Activated naive CD4-positive, alpha-beta T cell treated with anti-CD3 and anti-CD28 coated beads, Interleukin-2, amount 50 U/mL, for 72 hours (primary cell): ENCODE data around the gene SCNN1G. TPM values are rescaled to one million over a fixed set of nuclear protein-coding genes. Genes with fewer than 3 reads are reported as not detected.

Experiments
- ATAC-seq, 2 donors: fragments of 150-1000 bp; cut with Tn5 transposase; 2 replicates each; pipeline ENCODE4 v1.10.0; 2021; ENCODE audit warnings: mild to moderate bottlenecking in 2 of 2, moderate library complexity in 2 of 2
- DNase-seq, 2 donors: peaks; one replicate each; pipeline ENCODE4 v3.0.0; 2021 to 2022; ENCODE audit warnings: low spot score in 2 of 2
- H3K27ac Mint-ChIP-seq, 2 donors: one replicate each; pipeline ENCODE4 v1.8.0; 2022; ENCODE audit warnings: mild to moderate bottlenecking in 2 of 2, mixed read lengths in 2 of 2
- H3K36me3 Mint-ChIP-seq, 2 donors: one replicate each; pipeline ENCODE4 v1.8.0; 2022; ENCODE audit warnings: mixed read lengths in 2 of 2
- H3K9me3 Mint-ChIP-seq, 2 donors: one replicate each; pipeline ENCODE4 v1.8.0; 2022; ENCODE audit warnings: mixed read lengths in 2 of 2
- total RNA-seq, 2 donors: library from RNA; stranded (reverse); gene quantifications; one replicate each; pipeline ENCODE4 v1.2.3, GENCODE V29; 2022

The SCNN1G gene
- total RNA-seq, 2 donors from 2014 or later: not detected

DNA sequence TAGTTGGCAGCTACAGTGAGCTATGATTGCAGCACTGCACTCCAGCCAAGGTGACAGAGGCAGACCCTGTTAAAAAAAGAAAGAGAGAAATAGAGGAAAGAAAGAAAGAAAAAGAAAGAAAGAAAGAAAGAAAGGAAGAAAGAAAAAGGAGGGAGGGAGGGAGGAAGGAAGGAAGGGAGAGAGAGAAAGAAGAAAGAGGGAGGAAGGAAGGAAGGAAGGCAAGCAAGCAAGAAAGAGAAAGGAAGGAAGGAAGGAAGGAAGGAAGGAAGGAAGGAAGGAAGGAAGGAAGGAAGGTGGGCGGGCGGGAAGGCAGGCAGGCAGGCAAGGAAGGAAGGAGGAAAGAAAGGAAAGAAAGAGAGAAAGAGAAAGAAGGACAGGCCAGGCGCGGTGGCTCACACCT, 1.0 kb upstream of the SCNN1G start:
- ATAC-seq: no peak
- Mint-ChIP-seq H3K27ac (no peak overlapping the region), H3K36me3 (no peaks in the 10 kb centered on the region), H3K9me3 (no peaks in the 10 kb centered on the region)
- no peak for DNase-seq

DNA sequence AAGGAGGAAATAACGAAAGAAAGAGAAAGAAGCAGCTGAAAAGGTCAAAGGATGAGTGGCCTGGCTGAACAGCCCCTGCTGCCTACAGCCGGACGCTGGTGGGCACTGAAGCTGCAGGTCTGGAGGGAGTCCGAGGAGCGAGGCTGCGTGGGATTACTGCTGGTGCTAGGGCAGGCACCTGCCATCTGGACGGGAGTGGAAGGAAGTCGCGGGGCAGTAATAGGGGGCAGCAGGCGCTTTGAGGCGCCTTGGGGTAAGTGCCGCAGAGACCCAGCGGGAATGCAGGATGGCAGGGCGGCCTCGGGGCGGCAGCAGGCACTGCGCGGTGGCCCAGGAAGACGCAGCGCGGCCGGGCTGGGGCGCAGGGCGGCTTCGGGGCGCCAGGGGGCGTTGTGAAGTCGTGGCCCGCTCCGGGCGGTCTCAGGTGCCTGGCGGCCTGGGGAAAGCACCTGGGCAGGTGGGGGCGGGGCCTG, 303 bp upstream of the SCNN1G start:
- Mint-ChIP-seq H3K36me3 (no peaks in the 10 kb centered on the region), H3K27ac (no peak overlapping the region)
- peak; percentile 97 to 98 for ATAC-seq

GRCh38 chr16:23183543-23183862, 958 bp downstream of the SCNN1G start:
- DNase-seq: no peak
- Mint-ChIP-seq H3K36me3 (no peaks in the 10 kb centered on the region), H3K9me3 (no peaks in the 10 kb centered on the region), H3K27ac (no peak overlapping the region)
- no peak for ATAC-seq

More for the DNA sequence above, 303 bp upstream of the SCNN1G start:
- peak; percentile 72 to 86 for DNase-seq
- H3K9me3 Mint-ChIP-seq: no peaks in the 10 kb centered on the region

DNA sequence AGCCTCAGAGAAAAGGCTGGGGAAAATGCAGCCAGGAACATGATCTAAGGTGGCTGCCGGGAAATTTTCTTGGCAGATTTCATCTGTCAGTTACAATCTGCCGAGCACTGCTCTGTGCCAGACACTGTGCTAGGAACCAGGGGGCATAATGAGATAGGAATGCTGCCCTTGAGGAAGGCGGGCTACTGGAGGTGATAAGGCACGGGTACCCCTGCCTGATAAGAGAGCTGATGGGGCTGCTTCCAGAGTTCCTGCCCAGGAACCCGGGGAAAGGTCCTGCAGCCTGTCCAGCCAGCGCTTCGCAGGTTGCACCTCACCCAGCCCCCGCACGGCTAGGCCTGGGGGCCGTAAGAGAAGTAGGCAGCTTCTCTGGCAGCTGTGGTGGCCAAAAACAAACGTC, 3.1 kb downstream of the SCNN1G start:
- Mint-ChIP-seq H3K27ac (no peak overlapping the region), H3K9me3 (no peaks in the 10 kb centered on the region), H3K36me3 (no peaks in the 10 kb centered on the region)
- ATAC-seq (no peak), DNase-seq (no peak)

- no peaks in the 10 kb centered on the region for H3K9me3 Mint-ChIP-seq
- no peak overlapping the region for H3K27ac Mint-ChIP-seq
- ATAC-seq: no peak
- no peaks in the 10 kb centered on the region for H3K36me3 Mint-ChIP-seq
- no peak for DNase-seq
Measured at GRCh38 chr16:23186171-23186570, 3.6 kb downstream of the SCNN1G start.

GRCh38 chr16:23187341-23187740, 4.8 kb downstream of the SCNN1G start:
- ATAC-seq: no peak
- no peak for DNase-seq
- no peaks in the 10 kb centered on the region for H3K9me3 Mint-ChIP-seq
- H3K36me3 Mint-ChIP-seq: no peaks in the 10 kb centered on the region
- H3K27ac Mint-ChIP-seq: no peak overlapping the region

- no peaks in the 10 kb centered on the region for H3K36me3 Mint-ChIP-seq
- no peak overlapping the region for H3K27ac Mint-ChIP-seq
- no peaks in the 10 kb centered on the region for H3K9me3 Mint-ChIP-seq
- ATAC-seq: no peak
- DNase-seq: no peak
Measured at GRCh38 chr16:23188911-23189310, 6.4 kb downstream of the SCNN1G start.

GRCh38 chr16:23194497-23195221, 12.1 kb downstream of the SCNN1G start:
- Mint-ChIP-seq H3K36me3 (no peaks in the 10 kb centered on the region), H3K27ac (no peak overlapping the region), H3K9me3 (no peaks in the 10 kb centered on the region)
- ATAC-seq: no peak
- no peak for DNase-seq

DNA sequence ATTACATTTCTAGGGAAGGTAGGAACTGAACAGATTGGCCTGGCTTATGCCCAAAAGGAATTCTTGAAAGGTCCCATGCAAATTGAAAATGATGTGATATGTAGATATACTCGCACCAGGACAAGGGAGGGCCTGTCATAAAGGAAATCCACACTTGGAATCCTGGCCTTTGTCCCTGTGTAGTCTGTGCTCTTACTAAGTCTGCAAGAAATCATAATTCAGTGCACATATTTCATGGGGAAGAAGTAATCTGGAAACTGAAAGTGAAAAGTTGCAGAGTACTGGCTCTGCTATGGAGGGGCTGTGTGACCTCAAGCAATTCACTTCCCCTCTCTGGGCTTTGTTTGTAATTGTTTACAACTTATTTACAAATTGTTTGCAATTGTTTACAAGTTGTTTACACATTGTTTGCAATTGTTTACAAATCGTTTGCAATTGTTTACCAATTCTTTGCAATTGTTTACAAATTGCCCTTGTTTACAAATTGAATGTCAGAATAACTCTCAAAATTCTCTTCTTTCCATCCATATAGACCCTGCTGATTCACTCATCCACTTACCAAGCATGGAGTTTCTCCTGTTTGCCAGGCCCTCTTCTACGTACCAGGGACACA, 12.9 kb downstream of the SCNN1G start:
- Mint-ChIP-seq H3K9me3 (no peaks in the 10 kb centered on the region), H3K36me3 (no peaks in the 10 kb centered on the region)
- ATAC-seq: no peak

DNA sequence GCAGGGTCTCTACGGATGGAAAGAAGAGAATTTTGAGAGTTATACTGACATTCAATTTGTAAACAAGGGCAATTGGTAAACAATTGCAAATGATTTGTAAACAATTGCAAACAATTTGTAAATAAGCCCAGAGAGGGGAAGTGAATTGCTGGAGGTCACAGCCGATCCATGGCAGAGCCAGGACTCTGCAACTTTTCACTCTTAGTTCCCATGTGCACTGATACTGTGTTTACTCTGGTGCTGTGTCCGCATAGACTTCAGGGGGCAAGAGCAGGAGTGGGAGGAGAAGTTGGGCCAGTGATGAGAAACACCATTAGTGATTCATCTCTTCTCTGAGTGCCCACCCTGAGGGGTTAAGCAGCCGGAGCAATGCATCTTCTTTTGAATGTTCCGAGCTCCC, 14.0 kb downstream of the SCNN1G start:
- Mint-ChIP-seq H3K9me3 (no peaks in the 10 kb centered on the region), H3K36me3 (no peaks in the 10 kb centered on the region), H3K27ac (no peak overlapping the region)
- no peak for ATAC-seq
- no peak for DNase-seq

More for the DNA sequence above, 12.9 kb downstream of the SCNN1G start:
- DNase-seq: no peak
- H3K27ac Mint-ChIP-seq: no peak overlapping the region

DNA sequence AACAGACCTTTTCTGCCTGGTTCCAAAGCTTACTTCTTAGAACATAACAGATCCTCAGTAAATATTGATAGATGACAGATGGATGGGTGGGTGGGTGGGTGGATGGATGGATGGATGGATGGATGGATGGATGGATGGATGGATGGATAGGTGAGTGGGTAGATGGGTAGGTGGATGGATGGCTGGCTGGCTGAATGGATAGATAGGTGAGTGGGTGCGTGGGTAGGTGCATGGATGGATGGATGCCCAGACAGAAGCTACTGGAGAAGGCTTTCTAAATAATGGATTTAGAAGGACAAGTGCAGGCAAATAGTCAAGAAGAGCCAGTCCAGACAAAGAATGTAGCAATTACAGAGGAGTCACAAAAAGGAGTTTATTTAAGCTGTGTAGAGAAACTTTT, 19.6 kb downstream of the SCNN1G start:
- no peaks in the 10 kb centered on the region for H3K9me3 Mint-ChIP-seq
- no peaks in the 10 kb centered on the region for H3K36me3 Mint-ChIP-seq
- H3K27ac Mint-ChIP-seq: no peak overlapping the region
- ATAC-seq (no peak), DNase-seq (no peak)

GRCh38 chr16:23206986-23207385, 24.4 kb downstream of the SCNN1G start:
- Mint-ChIP-seq H3K27ac (no peak overlapping the region), H3K36me3 (no peaks in the 10 kb centered on the region), H3K9me3 (no peaks in the 10 kb centered on the region)
- no peak for DNase-seq
- no peak for ATAC-seq

- Mint-ChIP-seq H3K36me3 (no peaks in the 10 kb centered on the region), H3K27ac (peak overlapping the region in 1 of 2 donors; percentile 4), H3K9me3 (no peaks in the 10 kb centered on the region)
- ATAC-seq (no peak), DNase-seq (no peak)
Measured at GRCh38 chr16:23207485-23207884, 24.9 kb downstream of the SCNN1G start.

DNA sequence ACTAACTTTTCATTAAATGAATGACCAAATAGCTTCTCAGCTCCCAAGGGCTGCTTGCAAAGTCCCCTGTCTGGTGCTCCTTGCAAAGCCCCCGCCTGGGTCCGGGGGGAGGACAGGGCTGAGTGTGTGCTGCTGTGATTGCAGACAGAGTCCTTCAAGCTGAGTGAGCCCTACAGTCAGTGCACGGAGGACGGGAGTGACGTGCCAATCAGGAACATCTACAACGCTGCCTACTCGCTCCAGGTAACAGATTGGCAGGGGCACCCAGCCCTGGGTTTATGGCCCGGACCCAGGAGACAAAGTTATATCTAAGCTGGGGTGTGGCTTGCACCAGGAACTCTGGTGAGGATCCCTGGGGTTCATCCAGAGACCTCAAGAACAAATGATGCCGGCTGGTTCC, 27.1 kb downstream of the SCNN1G start:
- Mint-ChIP-seq H3K9me3 (no peaks in the 10 kb centered on the region), H3K36me3 (no peaks in the 10 kb centered on the region), H3K27ac (no peak overlapping the region)
- no peak for ATAC-seq
- DNase-seq: no peak

GRCh38 chr16:23213831-23214230, 31.3 kb downstream of the SCNN1G start:
- Mint-ChIP-seq H3K9me3 (no peaks in the 10 kb centered on the region), H3K27ac (no peak overlapping the region), H3K36me3 (no peaks in the 10 kb centered on the region)
- DNase-seq: no peak
- no peak for ATAC-seq

- DNase-seq (no peak), ATAC-seq (no peak)
- Mint-ChIP-seq H3K36me3 (no peaks in the 10 kb centered on the region), H3K9me3 (no peaks in the 10 kb centered on the region), H3K27ac (no peak overlapping the region)
Measured at GRCh38 chr16:23214796-23215195, 32.3 kb downstream of the SCNN1G start.

DNA sequence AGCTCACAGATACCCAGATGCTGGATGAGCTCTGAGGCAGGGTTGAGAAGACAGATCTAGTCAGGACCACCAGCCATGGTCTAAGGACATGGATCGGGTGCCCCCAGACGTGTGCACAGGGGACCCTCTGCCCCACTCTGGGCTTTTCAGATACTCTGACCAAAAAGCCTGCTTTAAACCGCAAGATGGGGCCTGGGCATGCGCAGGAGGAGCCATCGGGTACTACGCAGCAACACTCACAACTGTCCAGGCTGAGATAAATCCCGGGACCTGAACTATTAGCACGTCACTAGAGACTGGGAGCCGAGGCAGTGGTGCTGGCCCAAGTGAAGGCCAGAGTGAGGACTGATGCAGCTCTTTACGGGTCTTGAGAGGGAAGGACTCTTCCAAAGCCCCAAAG, 32.9 kb downstream of the SCNN1G start:
- DNase-seq: no peak
- no peak overlapping the region for H3K27ac Mint-ChIP-seq
- no peaks in the 10 kb centered on the region for H3K9me3 Mint-ChIP-seq
- no peaks in the 10 kb centered on the region for H3K36me3 Mint-ChIP-seq
- ATAC-seq: no peak

GRCh38 chr16:23216658-23217246, 34.2 kb downstream of the SCNN1G start:
- ATAC-seq (no peak), DNase-seq (no peak)
- Mint-ChIP-seq H3K36me3 (no peaks in the 10 kb centered on the region), H3K9me3 (no peaks in the 10 kb centered on the region), H3K27ac (no peak overlapping the region)
